DOHH2 (cell line): ENCODE results near the gene TP53I11.

ENCODE experiments used
- H3F3A ChIP-seq: fragments of 200-600 bp; sonication (generic), shearing (Covaris generic); 2 replicates; pipeline ENCODE4 v1.6.0; 2016; ENCODE audit warnings: antibody characterized with exemption, mild to moderate bottlenecking; ENCODE audit not compliant: control insufficient read depth, insufficient read depth
- H3K27ac ChIP-seq: fragments of 200-600 bp; sonication (generic); 2 replicates; pipeline ENCODE4 v1.5.1; 2014; ENCODE audit warnings: low read depth, mild to moderate bottlenecking, low read length, moderate library complexity
- H3K27me3 ChIP-seq: fragments of 200-600 bp; sonication (generic); 2 replicates; pipeline ENCODE4 v1.6.1; 2014; ENCODE audit warnings: mild to moderate bottlenecking, low read length, mixed read lengths; ENCODE audit not compliant: control insufficient read depth
- H3K36me3 ChIP-seq: fragments of 200-600 bp; sonication (generic); 2 replicates; pipeline ENCODE4 v1.6.1; 2014; ENCODE audit warnings: mild to moderate bottlenecking, low read length, moderate library complexity, mixed read lengths; ENCODE audit not compliant: control insufficient read depth
- H3K4me1 ChIP-seq: fragments of 200-600 bp; sonication (generic); 2 replicates; pipeline ENCODE4 v1.6.1; 2014; ENCODE audit warnings: mild to moderate bottlenecking, low read length, mixed read lengths; ENCODE audit not compliant: control insufficient read depth
- H3K4me2 ChIP-seq: fragments of 200-600 bp; sonication (generic); 2 replicates; pipeline ENCODE4 v1.6.0; 2014; ENCODE audit warnings: mild to moderate bottlenecking, low read length, moderate library complexity
- H3K4me3 ChIP-seq: fragments of 200-600 bp; sonication (generic); 2 replicates; pipeline ENCODE4 v1.5.1; 2014; ENCODE audit warnings: mild to moderate bottlenecking, low read length, mixed read lengths
- H3K79me2 ChIP-seq: fragments of 200-600 bp; sonication (generic); 2 replicates; pipeline ENCODE4 v1.6.1; 2014; ENCODE audit warnings: mild to moderate bottlenecking, low read length, mixed read lengths; ENCODE audit not compliant: control insufficient read depth
- H3K9me2 ChIP-seq: fragments of 200-600 bp; sonication (generic); replicated peaks from 2 replicates; pipeline ENCODE4 v1.6.1; 2014; ENCODE audit warnings: mild to moderate bottlenecking, low read length, mixed read lengths; ENCODE audit not compliant: control insufficient read depth
- H3K9me3 ChIP-seq: fragments of 200-600 bp; sonication (generic); 2 replicates; pipeline ENCODE4 v1.6.1; 2014; ENCODE audit warnings: antibody characterized with exemption, low read length, mixed read lengths; ENCODE audit not compliant: control insufficient read depth, insufficient read depth
- H4K20me1 ChIP-seq: fragments of 200-600 bp; sonication (generic); 2 replicates; pipeline ENCODE4 v1.6.0; 2014; ENCODE audit warnings: low read depth, mild to moderate bottlenecking, antibody characterized with exemption, low read length, moderate library complexity; ENCODE audit not compliant: control insufficient read depth, insufficient read depth
- EZH2phosphoT487 ChIP-seq: fragments of 200-600 bp; sonication (generic); IDR thresholded peaks from 2 replicates; pipeline ENCODE4 v1.6.1; 2017; ENCODE audit warnings: borderline replicate concordance, mild to moderate bottlenecking, antibody characterized with exemption, low read length, moderate library complexity, mixed read lengths
- TF ChIP-seq, protein P1 (sequence below): fragments of 200-600 bp; sonication (generic); IDR thresholded peaks from one replicate; pipeline ENCODE4 v1.5.1; 2014; ENCODE audit warnings: antibody characterized with exemption, mild to moderate bottlenecking, low read depth, low read length; ENCODE audit not compliant: poor library complexity, severe bottlenecking

Gene TP53I11

DNA sequence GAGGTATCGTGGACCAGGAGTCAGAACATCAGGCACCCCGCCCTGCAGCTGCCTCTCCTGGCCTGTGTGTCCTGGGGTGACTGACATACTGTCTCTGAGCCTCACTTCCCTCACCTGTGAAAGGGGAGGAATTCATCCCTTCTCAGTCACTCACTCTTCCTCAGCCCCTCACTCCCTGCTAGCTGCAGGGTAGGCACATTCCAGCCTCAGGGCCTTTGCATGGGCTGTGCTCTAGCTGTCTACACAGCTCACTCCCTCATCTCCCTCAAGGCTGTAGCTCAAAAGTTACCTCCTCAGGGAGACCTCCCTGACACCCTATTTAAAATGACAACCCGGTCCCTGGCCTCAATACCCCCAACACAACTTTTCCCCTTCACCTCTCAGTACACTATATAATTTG, 2.5 kb downstream of the TP53I11 start:
- Histone ChIP-seq H4K20me1 (no peaks in the 10 kb centered on the region; the same call in 1 of the 2 replicates), H3K9me2 (no peaks in the 10 kb centered on the region), H3K27me3 (peaks cover 30% of the 10 kb centered on the region), H3K4me1 (peaks cover 30% of the 10 kb centered on the region), H3K36me3 (no peaks in the 10 kb centered on the region), H3K4me3 (no peak overlapping the region), H3K27ac (no peak overlapping the region), H3F3A (no peaks in the 10 kb centered on the region; the same call in 1 of the 2 replicates), H3K79me2 (no peaks in the 10 kb centered on the region), H3K9me3 (no peaks in the 10 kb centered on the region), H3K4me2 (no peak overlapping the region)
- TF ChIP-seq, protein P1, sequence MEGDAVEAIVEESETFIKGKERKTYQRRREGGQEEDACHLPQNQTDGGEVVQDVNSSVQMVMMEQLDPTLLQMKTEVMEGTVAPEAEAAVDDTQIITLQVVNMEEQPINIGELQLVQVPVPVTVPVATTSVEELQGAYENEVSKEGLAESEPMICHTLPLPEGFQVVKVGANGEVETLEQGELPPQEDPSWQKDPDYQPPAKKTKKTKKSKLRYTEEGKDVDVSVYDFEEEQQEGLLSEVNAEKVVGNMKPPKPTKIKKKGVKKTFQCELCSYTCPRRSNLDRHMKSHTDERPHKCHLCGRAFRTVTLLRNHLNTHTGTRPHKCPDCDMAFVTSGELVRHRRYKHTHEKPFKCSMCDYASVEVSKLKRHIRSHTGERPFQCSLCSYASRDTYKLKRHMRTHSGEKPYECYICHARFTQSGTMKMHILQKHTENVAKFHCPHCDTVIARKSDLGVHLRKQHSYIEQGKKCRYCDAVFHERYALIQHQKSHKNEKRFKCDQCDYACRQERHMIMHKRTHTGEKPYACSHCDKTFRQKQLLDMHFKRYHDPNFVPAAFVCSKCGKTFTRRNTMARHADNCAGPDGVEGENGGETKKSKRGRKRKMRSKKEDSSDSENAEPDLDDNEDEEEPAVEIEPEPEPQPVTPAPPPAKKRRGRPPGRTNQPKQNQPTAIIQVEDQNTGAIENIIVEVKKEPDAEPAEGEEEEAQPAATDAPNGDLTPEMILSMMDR = no peak
- no peak for TF ChIP-seq EZH2phosphoT487

DNA sequence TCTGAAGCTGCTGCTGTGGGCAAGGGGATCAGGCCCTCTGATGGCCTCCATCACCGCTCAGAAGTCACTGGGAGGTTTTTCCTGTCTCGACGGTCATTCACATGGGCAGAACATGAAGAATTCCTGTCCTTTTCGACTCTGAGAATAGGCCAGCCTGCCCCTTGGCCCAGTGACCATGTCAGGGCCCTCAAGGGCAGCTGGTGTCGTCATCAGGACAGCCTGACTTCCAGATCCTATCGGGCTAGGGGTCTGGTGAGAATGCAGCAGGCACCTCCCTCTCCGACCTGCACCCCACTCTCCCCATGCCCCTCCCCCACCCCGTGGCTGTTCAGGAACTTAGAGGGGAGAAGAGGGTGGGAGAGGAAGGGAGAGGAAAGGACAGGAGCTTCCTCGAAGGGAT, 3.6 kb downstream of the TP53I11 start:
- no peaks in the 10 kb centered on the region for H3K36me3 ChIP-seq
- no peak overlapping the region for H3K27ac ChIP-seq
- H3K27me3 ChIP-seq = peaks cover 30% of the 10 kb centered on the region
- H3K4me2 ChIP-seq = no peak overlapping the region
- H3K9me2 ChIP-seq = no peaks in the 10 kb centered on the region
- TF ChIP-seq, protein P1 = no peak
- no peak for TF ChIP-seq EZH2phosphoT487
- no peaks in the 10 kb centered on the region; the same call in 1 of the 2 replicates for H3F3A ChIP-seq
- no peaks in the 10 kb centered on the region for H3K79me2 ChIP-seq
- peaks cover 40% of the 10 kb centered on the region for H3K4me1 ChIP-seq
- no peaks in the 10 kb centered on the region for H3K9me3 ChIP-seq
- no peak overlapping the region for H3K4me3 ChIP-seq
- no peaks in the 10 kb centered on the region; the same call in 1 of the 2 replicates for H4K20me1 ChIP-seq

DNA sequence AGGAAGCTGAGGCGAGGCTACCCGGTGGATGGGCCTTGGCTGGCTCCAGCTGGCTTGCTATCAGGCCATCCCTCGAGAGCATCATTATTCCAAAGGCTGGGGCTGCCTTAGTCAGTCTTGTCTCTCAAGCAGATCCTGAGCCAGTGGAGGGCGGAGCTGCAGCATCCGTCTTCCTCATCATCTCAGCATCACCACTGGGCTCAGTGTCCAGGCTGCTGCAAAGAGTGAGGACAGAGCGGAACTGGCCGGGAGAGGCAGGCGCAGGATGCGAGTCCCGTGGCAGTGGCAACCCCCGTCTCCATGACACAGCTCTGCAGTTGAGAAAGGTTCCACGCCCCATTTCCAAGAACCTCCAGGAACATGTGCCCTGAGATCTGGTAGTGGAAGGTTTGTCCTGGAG, 4.4 kb downstream of the TP53I11 start:
- Histone ChIP-seq H3K9me2 (no peaks in the 10 kb centered on the region), H3K27ac (no peak overlapping the region), H3K4me3 (no peak overlapping the region), H3K9me3 (no peaks in the 10 kb centered on the region), H3K79me2 (no peaks in the 10 kb centered on the region), H4K20me1 (no peaks in the 10 kb centered on the region; the same call in 1 of the 2 replicates), H3K27me3 (peaks cover 30% of the 10 kb centered on the region), H3K36me3 (no peaks in the 10 kb centered on the region), H3K4me2 (no peak overlapping the region), H3K4me1 (peaks cover 48% of the 10 kb centered on the region), H3F3A (peaks cover 1% of the 10 kb centered on the region; the same call in 1 of the 2 replicates)
- TF ChIP-seq, protein P1 = no peak
- no peak for TF ChIP-seq EZH2phosphoT487
